GM23248 (cell line): ENCODE measurements around the gene MRPS15.

Experiments used
- EZH2 ChIP-seq: fragments of 200-600 bp; sonication (generic); IDR thresholded peaks from 2 replicates; pipeline ENCODE4 v1.6.1; 2018; ENCODE audit warnings: antibody characterized with exemption, mild to moderate bottlenecking; ENCODE audit not compliant: insufficient read depth, poor library complexity, severe bottlenecking
- EZH2phosphoT487 ChIP-seq: fragments of 200-600 bp; sonication (generic); IDR thresholded peaks from 2 replicates; pipeline ENCODE4 v1.6.1; 2018; ENCODE audit warnings: antibody characterized with exemption, moderate library complexity, mild to moderate bottlenecking, low read depth; ENCODE audit not compliant: insufficient read depth

GRCh38 chr1:36420409-36420808 lies 43.8 kb downstream of the MRPS15 start:
- TF ChIP-seq EZH2 (no peak), EZH2phosphoT487 (no peak)
